IMR-90 (cell line): ENCODE measurements around the gene CLEC20A. TPM values are rescaled to one million over a fixed set of nuclear protein-coding genes. Genes with fewer than 3 reads are reported as not detected.

ENCODE experiments used
- ATAC-seq: fragments of 200-7000 bp; cut with Tn5 transposase; 2 replicates; pipeline ENCODE4 v1.9.1; 2020; ENCODE audit warnings: low read depth, mild to moderate bottlenecking, moderate library complexity
- BruUV-seq: library from RNA; stranded (reverse); fragments of 400-500 nt; replicated peaks from 2 replicates; lab custom pipeline; 2021; lab: Mats Ljungman, UMichigan
- CTCF ChIA-PET: fragments of 300-600 bp; formaldehyde crosslinking; extraction: SDS; loops from one replicate; lab custom pipeline; 2021; ENCODE audit warnings: antibody characterized with exemption; lab: Yijun Ruan, JAX
- POLR2A ChIA-PET: fragments of 300-600 bp; sonication (Branson Sonifier 250); formaldehyde crosslinking; loops from one replicate; lab custom pipeline; 2022; ENCODE audit warnings: antibody characterized with exemption; ENCODE audit not compliant: unreplicated experiment; lab: Charles Lee
- DNase-seq: peaks from one replicate; pipeline ENCODE4 v3.0.0; 2013
- H2AFZ ChIP-seq: replicated peaks from 2 replicates; pipeline ENCODE3; 2013; ENCODE audit warnings: low read length, mild to moderate bottlenecking; ENCODE audit not compliant: poor library complexity
- H2AK5ac ChIP-seq: 2 replicates; pipeline ENCODE4 v1.6.1; 2013; ENCODE audit warnings: low read depth, low read length, inconsistent platforms
- H2AK9ac ChIP-seq: replicated peaks from 2 replicates; pipeline ENCODE3; 2013; ENCODE audit warnings: mild to moderate bottlenecking, low read depth, low read length, moderate library complexity; ENCODE audit not compliant: poor library complexity
- H2BK120ac ChIP-seq: 2 replicates; pipeline ENCODE4 v1.6.1; 2013; ENCODE audit warnings: low read depth, low read length, inconsistent platforms
- H2BK15ac ChIP-seq: 3 replicates; pipeline ENCODE4 v1.6.1; 2013; ENCODE audit warnings: low read depth, low read length, inconsistent platforms
- H2BK20ac ChIP-seq: 2 replicates; pipeline ENCODE4 v1.6.1; 2013; ENCODE audit warnings: low read depth, mild to moderate bottlenecking, inconsistent platforms, low read length, moderate library complexity
- H2BK5ac ChIP-seq: 2 replicates; pipeline ENCODE4 v1.6.1; 2013; ENCODE audit warnings: mild to moderate bottlenecking, low read depth, low read length, inconsistent platforms; ENCODE audit not compliant: poor library complexity, severe bottlenecking
- H3K14ac ChIP-seq: replicated peaks from 2 replicates; pipeline ENCODE4 v1.6.1; 2013; ENCODE audit warnings: low read depth, low read length, inconsistent platforms
- H3K18ac ChIP-seq: 2 replicates; pipeline ENCODE4 v1.6.1; 2013; ENCODE audit warnings: low read depth, low read length, control low read depth
- H3K23ac ChIP-seq: 2 replicates; pipeline ENCODE4 v1.6.1; 2013; ENCODE audit warnings: low read depth, low read length, inconsistent platforms
- H3K27ac ChIP-seq: 2 replicates; pipeline ENCODE4 v1.5.1; 2013; ENCODE audit warnings: mild to moderate bottlenecking, control low read depth, low read length; ENCODE audit not compliant: insufficient read depth
- H3K27me3 ChIP-seq: 2 replicates; pipeline ENCODE4 v1.6.1; 2013; ENCODE audit warnings: low read length; ENCODE audit not compliant: control insufficient read depth, insufficient read depth
- H3K36me3 ChIP-seq: 2 replicates; pipeline ENCODE4 v1.6.1; 2013; ENCODE audit warnings: low read length, mixed read lengths; ENCODE audit not compliant: control insufficient read depth, insufficient read depth
- H3K4ac ChIP-seq: 2 replicates; pipeline ENCODE4 v1.6.1; 2013; ENCODE audit warnings: low read depth, low read length, inconsistent platforms
- H3K4me1 ChIP-seq: 2 replicates; pipeline ENCODE4 v1.6.1; 2013; ENCODE audit warnings: low read length, mixed read lengths; ENCODE audit not compliant: control insufficient read depth, insufficient read depth
- H3K4me2 ChIP-seq: 2 replicates; pipeline ENCODE4 v1.6.1; 2013; ENCODE audit warnings: low read depth, mild to moderate bottlenecking, control low read depth, low read length, moderate library complexity
- H3K4me3 ChIP-seq: 2 replicates; pipeline ENCODE4 v1.5.1; 2013; ENCODE audit warnings: low read depth, mild to moderate bottlenecking, control low read depth, low read length, moderate library complexity; ENCODE audit not compliant: insufficient read depth
- H3K56ac ChIP-seq: 2 replicates; pipeline ENCODE4 v1.6.1; 2013; ENCODE audit warnings: low read length, inconsistent platforms; ENCODE audit not compliant: insufficient read depth; ENCODE audit errors: extremely low read depth
- H3K79me1 ChIP-seq, 2 experiments: 2 replicates each; pipeline ENCODE4 v1.6.1; 2013; ENCODE audit warnings: low read length in 2 of 2, inconsistent platforms in 1 of 2, low read depth in 1 of 2
- H3K9ac ChIP-seq: 2 replicates; pipeline ENCODE4 v1.6.1; 2013; ENCODE audit warnings: low read depth, low read length, control low read depth
- H3K9me1 ChIP-seq: 2 replicates; pipeline ENCODE4 v1.6.1; 2013; ENCODE audit warnings: low read length, inconsistent platforms; ENCODE audit not compliant: insufficient read depth
- H3K9me3 ChIP-seq: 2 replicates; pipeline ENCODE4 v1.6.1; 2013; ENCODE audit warnings: low read length; ENCODE audit not compliant: control insufficient read depth, insufficient read depth
- H4K20me1 ChIP-seq: 2 replicates; pipeline ENCODE4 v1.6.1; 2013; ENCODE audit warnings: low read length, inconsistent platforms; ENCODE audit not compliant: insufficient read depth
- H4K5ac ChIP-seq: 2 replicates; pipeline ENCODE4 v1.6.1; 2013; ENCODE audit warnings: mild to moderate bottlenecking, low read depth, low read length, control low read depth
- H4K8ac ChIP-seq, 2 experiments: 2 replicates each; pipeline ENCODE4 v1.6.1; 2013; ENCODE audit warnings: low read depth in 2 of 2, low read length in 2 of 2, control low read depth in 1 of 2, inconsistent platforms in 1 of 2
- H4K91ac ChIP-seq: 2 replicates; pipeline ENCODE4 v1.6.1; 2013; ENCODE audit warnings: low read depth, low read length, inconsistent platforms; ENCODE audit not compliant: insufficient read depth
- BHLHE40 ChIP-seq: fragments of 150-350 bp; IDR thresholded peaks from 2 replicates; pipeline ENCODE4 v1.6.1; 2016; ENCODE audit warnings: mild to moderate bottlenecking, low read depth, low read length
- CEBPB ChIP-seq: IDR thresholded peaks from 2 replicates; pipeline ENCODE4 v1.6.1; 2012; ENCODE audit warnings: low read depth, low read length, improper control_type of control experiment
- CHD1 ChIP-seq: IDR thresholded peaks from 2 replicates; pipeline ENCODE4 v1.6.1; 2012; ENCODE audit warnings: low read depth, low read length, improper control_type of control experiment
- FOS ChIP-seq: fragments of 150-350 bp; IDR thresholded peaks from 2 replicates; pipeline ENCODE4 v1.6.1; 2016; ENCODE audit warnings: low read depth, low read length
- MAFK ChIP-seq: IDR thresholded peaks from 2 replicates; pipeline ENCODE4 v1.6.1; 2012; ENCODE audit warnings: low read depth, low read length, improper control_type of control experiment
- MAZ ChIP-seq: IDR thresholded peaks from 2 replicates; pipeline ENCODE4 v1.6.1; 2012; ENCODE audit warnings: low read depth, mild to moderate bottlenecking, low read length, improper control_type of control experiment, moderate library complexity, borderline replicate concordance
- MXI1 ChIP-seq: IDR thresholded peaks from 2 replicates; pipeline ENCODE4 v1.6.1; 2012; ENCODE audit warnings: low read depth, mild to moderate bottlenecking, low read length, moderate library complexity, borderline replicate concordance
- NFE2L2 ChIP-seq: fragments of 150-350 bp; IDR thresholded peaks from 2 replicates; pipeline ENCODE4 v1.6.1; 2016; ENCODE audit warnings: low read depth, mild to moderate bottlenecking, low read length
- POLR2A ChIP-seq: IDR thresholded peaks from 2 replicates; pipeline ENCODE4 v1.6.1; 2012; ENCODE audit warnings: mild to moderate bottlenecking, low read depth, low read length
- RCOR1 ChIP-seq: IDR thresholded peaks from 2 replicates; pipeline ENCODE4 v1.6.1; 2012; ENCODE audit warnings: mild to moderate bottlenecking, low read length, improper control_type of control experiment; ENCODE audit not compliant: insufficient replicate concordance
- RFX5 ChIP-seq: IDR thresholded peaks from 2 replicates; pipeline ENCODE4 v1.8.0; 2012; ENCODE audit warnings: low read depth, mild to moderate bottlenecking, low read length, moderate library complexity
- SMC3 ChIP-seq: fragments of 150-350 bp; IDR thresholded peaks from 2 replicates; pipeline ENCODE4 v1.6.1; 2016; ENCODE audit warnings: low read depth, mild to moderate bottlenecking, antibody characterized with exemption, low read length, moderate library complexity
- WGBS, 2 experiments: methylation state at CpG; one replicate each; pipeline versions ENCODE4 v1.1.5 to v1.1.7; 2013; ENCODE audit warnings: missing lambda C conversion rate in 2 of 2; ENCODE audit not compliant: insufficient read length in 1 of 2; ENCODE audit errors: extremely low coverage in 2 of 2; 5-methylcytosine and 5-hydroxymethylcytosine counted together
- dilution Hi-C: fragments of 300-500 bp; cut with HindIII; formaldehyde crosslinking; loops from one replicate; pipeline ENCODE4 v1.14.3; 2018; ENCODE audit warnings: low sequenced_read_pairs; ENCODE audit not compliant: unreplicated experiment
- in situ Hi-C: fragments of 300-500 bp; cut with MboI; formaldehyde crosslinking; loops from 3 replicates; pipeline ENCODE4 v1.14.3; 2019; ENCODE audit warnings: low sequenced_read_pairs, inconsistent platforms, mixed read lengths
- intact Hi-C: fragments of 100-400 bp; cut with micrococcal nuclease; formaldehyde crosslinking; loops from 2 replicates; pipeline ENCODE4 v1.10.0; 2022
- polyA plus RNA-seq, 3 experiments: library from polyadenylated mRNA; depleted of rRNA; stranded (reverse); fragments of >200 nt; gene quantifications; 2 replicates each; pipeline ENCODE4 v1.2.3, GENCODE V29; 2012; ENCODE audit warnings: low replicate concordance in 1 of 3
- total RNA-seq: library from RNA; depleted of rRNA; stranded (reverse); fragments of >200 nt; gene quantifications from 2 replicates; pipeline ENCODE4 v1.2.3, GENCODE V29; 2012
- TF ChIP-seq, protein P1 (sequence below): conservative IDR thresholded peaks from 2 replicates; pipeline ENCODE4 v1.5.1; 2012; ENCODE audit warnings: mild to moderate bottlenecking, low read depth, low read length, improper control_type of control experiment
- TF ChIP-seq, protein P2 (sequence below): fragments of 150-350 bp; IDR thresholded peaks from 2 replicates; pipeline ENCODE4 v1.6.1; 2017; ENCODE audit warnings: mild to moderate bottlenecking, antibody characterized with exemption, low read length, low read depth

CLEC20A gene
- total and polyA plus RNA-seq, 2 of the 4 experiments (the other 2 are of a cell fraction) = not detected

DNA sequence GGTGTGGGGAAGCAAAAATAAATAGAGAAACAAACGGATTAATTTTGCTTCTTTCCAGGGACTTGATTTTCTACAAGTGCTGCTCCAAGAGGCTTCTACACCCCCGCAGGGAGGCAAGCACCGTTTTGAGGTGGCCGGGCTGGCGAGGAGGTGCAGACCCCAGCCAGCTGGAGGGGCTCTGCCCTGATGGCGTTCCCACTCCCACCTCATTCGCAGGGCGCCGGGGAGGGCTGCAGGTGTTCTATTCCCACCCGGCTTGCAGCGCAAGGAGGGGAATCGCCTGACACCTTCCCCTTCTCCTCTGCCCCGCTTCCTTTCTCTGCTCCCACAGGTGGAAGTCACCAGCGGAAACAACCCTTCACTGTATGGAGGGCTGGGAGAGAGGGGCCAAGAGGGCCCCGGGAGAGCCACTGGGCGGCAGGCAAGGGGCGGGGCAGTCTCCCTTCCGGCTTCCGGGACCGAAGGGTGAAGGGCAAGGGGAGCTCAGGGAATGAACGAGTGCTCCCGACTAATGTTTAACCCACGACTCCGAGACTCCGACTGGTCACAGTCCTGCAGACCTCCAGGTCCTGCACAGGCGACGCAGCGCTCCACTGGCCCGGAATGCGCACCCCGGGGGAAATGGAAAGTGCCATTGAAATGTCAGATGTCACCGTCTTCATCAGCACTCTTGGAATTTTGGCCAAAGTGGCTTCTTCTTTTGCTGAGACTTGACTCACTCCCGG is 45.2 kb upstream of the CLEC20A start:
- in situ Hi-C loops = loop anchor here (10.0 kb wide), 2 partner anchors 193 to 223 kb away; no protein-coding TSS in a partner anchor
- peaks cover 46% of the 10 kb centered on the region for H3K4me1 ChIP-seq

More for the DNA sequence above, 45.2 kb upstream of the CLEC20A start:
- Histone ChIP-seq H2AFZ (peak overlapping the region; percentile 92), H3K27ac (peak overlapping the region; percentile 77), H4K20me1 (no peaks in the 10 kb centered on the region), H3K4me2 (peak overlapping the region; percentile 94), H2BK5ac (peak overlapping the region; percentile 33), H2BK120ac (peak overlapping the region; percentile 95), H4K91ac (peak overlapping the region; percentile 93), H3K18ac (peak overlapping the region; percentile 85), H2BK15ac (peak overlapping the region; percentile 90; the same call in 2 of the 3 replicates), H2BK20ac (peak overlapping the region; percentile 71), H4K5ac (peak overlapping the region; percentile 89), H3K23ac (peak overlapping the region; percentile 91), H3K4ac (peak overlapping the region; percentile 92), H3K9me3 (no peaks in the 10 kb centered on the region), H3K36me3 (peaks cover 5% of the 10 kb centered on the region; the same call in 1 of the 2 replicates), H3K56ac (peak overlapping the region; percentile 92), H3K14ac (peak overlapping the region; percentile 94), H3K9me1 (peaks cover 38% of the 10 kb centered on the region), H4K8ac (peak overlapping the region; percentile 64 to 86), H2AK9ac (peak overlapping the region; percentile 94), H2AK5ac (peak overlapping the region; percentile 71), H3K4me3 (peak overlapping the region; percentile 64), H3K79me1 (peaks cover 20 to 43% of the 10 kb centered on the region in 2 experiments), H3K9ac (peak overlapping the region; percentile 88), H3K27me3 (no peaks in the 10 kb centered on the region)
- BruUV-seq = no TSS peak
- peak; percentile 10 for ATAC-seq
- intact Hi-C loops (loop anchor here (1.0 to 10.0 kb wide), 9 partner anchors 67 to 652 kb away; no protein-coding TSS in a partner anchor), dilution Hi-C loops (no loop called here)
- TF ChIP-seq POLR2A (no peak), MAFK (no peak), MAZ (no peak), SMC3 (no peak), CEBPB (no peak), CHD1 (no peak), RCOR1 (no peak), RFX5 (no peak), NFE2L2 (no peak), FOS (no peak), MXI1 (no peak), BHLHE40 (no peak)
- TF ChIP-seq, protein P1, sequence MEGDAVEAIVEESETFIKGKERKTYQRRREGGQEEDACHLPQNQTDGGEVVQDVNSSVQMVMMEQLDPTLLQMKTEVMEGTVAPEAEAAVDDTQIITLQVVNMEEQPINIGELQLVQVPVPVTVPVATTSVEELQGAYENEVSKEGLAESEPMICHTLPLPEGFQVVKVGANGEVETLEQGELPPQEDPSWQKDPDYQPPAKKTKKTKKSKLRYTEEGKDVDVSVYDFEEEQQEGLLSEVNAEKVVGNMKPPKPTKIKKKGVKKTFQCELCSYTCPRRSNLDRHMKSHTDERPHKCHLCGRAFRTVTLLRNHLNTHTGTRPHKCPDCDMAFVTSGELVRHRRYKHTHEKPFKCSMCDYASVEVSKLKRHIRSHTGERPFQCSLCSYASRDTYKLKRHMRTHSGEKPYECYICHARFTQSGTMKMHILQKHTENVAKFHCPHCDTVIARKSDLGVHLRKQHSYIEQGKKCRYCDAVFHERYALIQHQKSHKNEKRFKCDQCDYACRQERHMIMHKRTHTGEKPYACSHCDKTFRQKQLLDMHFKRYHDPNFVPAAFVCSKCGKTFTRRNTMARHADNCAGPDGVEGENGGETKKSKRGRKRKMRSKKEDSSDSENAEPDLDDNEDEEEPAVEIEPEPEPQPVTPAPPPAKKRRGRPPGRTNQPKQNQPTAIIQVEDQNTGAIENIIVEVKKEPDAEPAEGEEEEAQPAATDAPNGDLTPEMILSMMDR = no peak
- TF ChIP-seq, protein P2, sequence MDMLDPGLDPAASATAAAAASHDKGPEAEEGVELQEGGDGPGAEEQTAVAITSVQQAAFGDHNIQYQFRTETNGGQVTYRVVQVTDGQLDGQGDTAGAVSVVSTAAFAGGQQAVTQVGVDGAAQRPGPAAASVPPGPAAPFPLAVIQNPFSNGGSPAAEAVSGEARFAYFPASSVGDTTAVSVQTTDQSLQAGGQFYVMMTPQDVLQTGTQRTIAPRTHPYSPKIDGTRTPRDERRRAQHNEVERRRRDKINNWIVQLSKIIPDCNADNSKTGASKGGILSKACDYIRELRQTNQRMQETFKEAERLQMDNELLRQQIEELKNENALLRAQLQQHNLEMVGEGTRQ = no peak
- DNase-seq = no peak
- ChIA-PET POLR2A (interaction anchor here (0.5 to 1.4 kb wide), 2 partner anchors 184 to 810 kb away, joined by 3 to 7 read pairs; no protein-coding TSS in a partner anchor), CTCF (interaction anchor here (0.6 to 2.4 kb wide), 8 partner anchors 8 to 481 kb away, joined by 3 to 16 read pairs (median 4); no protein-coding TSS in a partner anchor)
- 2% methylated on average over 11 of the region's 33 CpGs; no CpG with 5 or more reads in 1 of the 2 experiments for WGBS, 2 experiments
